ENCODE data around the gene TMEM119.
"Not testable (repeated sequence)": the region's sequence is repeated elsewhere in the genome, so short reads cannot be mapped to it uniquely, and the experiment has no call there.

GRCh38 chr12:108574276-108574675 is 23.6 kb downstream of the TMEM119 start:
- TF ChIP-seq, protein P1, sequence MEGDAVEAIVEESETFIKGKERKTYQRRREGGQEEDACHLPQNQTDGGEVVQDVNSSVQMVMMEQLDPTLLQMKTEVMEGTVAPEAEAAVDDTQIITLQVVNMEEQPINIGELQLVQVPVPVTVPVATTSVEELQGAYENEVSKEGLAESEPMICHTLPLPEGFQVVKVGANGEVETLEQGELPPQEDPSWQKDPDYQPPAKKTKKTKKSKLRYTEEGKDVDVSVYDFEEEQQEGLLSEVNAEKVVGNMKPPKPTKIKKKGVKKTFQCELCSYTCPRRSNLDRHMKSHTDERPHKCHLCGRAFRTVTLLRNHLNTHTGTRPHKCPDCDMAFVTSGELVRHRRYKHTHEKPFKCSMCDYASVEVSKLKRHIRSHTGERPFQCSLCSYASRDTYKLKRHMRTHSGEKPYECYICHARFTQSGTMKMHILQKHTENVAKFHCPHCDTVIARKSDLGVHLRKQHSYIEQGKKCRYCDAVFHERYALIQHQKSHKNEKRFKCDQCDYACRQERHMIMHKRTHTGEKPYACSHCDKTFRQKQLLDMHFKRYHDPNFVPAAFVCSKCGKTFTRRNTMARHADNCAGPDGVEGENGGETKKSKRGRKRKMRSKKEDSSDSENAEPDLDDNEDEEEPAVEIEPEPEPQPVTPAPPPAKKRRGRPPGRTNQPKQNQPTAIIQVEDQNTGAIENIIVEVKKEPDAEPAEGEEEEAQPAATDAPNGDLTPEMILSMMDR (conservative IDR thresholded peaks at IDR 0.05; ENCODE audit: low read depth, low read length) = not testable (repeated sequence)
- TF ChIP-seq POLR2A, USF2, CEBPB, RFX5, BHLHE40 (IDR thresholded peaks at IDR 0.05; ENCODE audit: low read depth, low read length): not testable (repeated sequence)

All from IMR-90 (cell line).